HL-60 (cell line): Measurements from ENCODE around the gene PRKAA2.

Experiments
- DNase-seq, 2 experiments: peaks; one replicate each; pipeline ENCODE4 v3.0.0-alpha.2; 2010 to 2020; ENCODE audit warnings: low read depth in 1 of 2, low spot score in 1 of 2
- H3K27ac ChIP-seq: fragments of 250-450 bp; sonication (Bioruptor Pico); replicated peaks from 2 replicates; pipeline ENCODE4 v1.5.1; 2020; ENCODE audit warnings: mild to moderate bottlenecking, moderate library complexity
- H3K27me3 ChIP-seq: fragments of 250-450 bp; sonication (Bioruptor Pico); 2 replicates; pipeline ENCODE4 v1.5.1; 2021; ENCODE audit warnings: mild to moderate bottlenecking, moderate library complexity; ENCODE audit not compliant: insufficient read depth, poor library complexity, severe bottlenecking
- H3K4me3 ChIP-seq: replicated peaks from 2 replicates; pipeline ENCODE4 v1.5.1; 2011; ENCODE audit warnings: mild to moderate bottlenecking, control low read depth, low read length; ENCODE audit not compliant: insufficient read depth
- CTCF ChIP-seq: IDR thresholded peaks from one replicate; pipeline ENCODE4 v1.5.1; 2011; ENCODE audit warnings: low read length, control low read depth, inconsistent platforms; ENCODE audit not compliant: insufficient read depth
- GABPA ChIP-seq: IDR thresholded peaks from 2 replicates; pipeline ENCODE4 v1.6.1; 2012; ENCODE audit warnings: low read depth
- POLR2AphosphoS5 ChIP-seq: IDR thresholded peaks from 2 replicates; pipeline ENCODE4 v1.6.1; 2012; ENCODE audit warnings: low read depth
- REST ChIP-seq: IDR thresholded peaks from 2 replicates; pipeline ENCODE4 v1.6.1; 2012; ENCODE audit warnings: low read depth; ENCODE audit not compliant: insufficient replicate concordance
- SPI1 ChIP-seq: IDR thresholded peaks from 2 replicates; pipeline ENCODE4 v1.6.1; 2012; ENCODE audit warnings: low read depth, mild to moderate bottlenecking, borderline replicate concordance

PRKAA2 gene

GRCh38 chr1:56728964-56729363 lies 83.8 kb downstream of the PRKAA2 start:
- TF ChIP-seq CTCF, result no peak
- TF ChIP-seq GABPA, result no peak
- TF ChIP-seq POLR2AphosphoS5, result no peak
- no peak for TF ChIP-seq SPI1
- no peak for TF ChIP-seq REST
- H3K4me3 ChIP-seq, result no peak overlapping the region
- no peak overlapping the region for H3K27ac ChIP-seq
- no peaks in the 10 kb centered on the region for H3K27me3 ChIP-seq
- DNase-seq, result no peak

GRCh38 chr1:56745231-56745630 lies 100.1 kb downstream of the PRKAA2 start:
- TF ChIP-seq CTCF (no peak), SPI1 (no peak), REST (no peak), POLR2AphosphoS5 (no peak), GABPA (no peak)

GRCh38 chr1:56754708-56755479 lies 109.8 kb downstream of the PRKAA2 start:
- Histone ChIP-seq H3K27me3 (peaks cover 10% of the 10 kb centered on the region), H3K27ac (no peak overlapping the region), H3K4me3 (no peak overlapping the region)
- no peak for DNase-seq
- TF ChIP-seq SPI1, result no peak
- TF ChIP-seq REST, result no peak
- no peak for TF ChIP-seq POLR2AphosphoS5
- TF ChIP-seq GABPA, result no peak
- TF ChIP-seq CTCF, result no peak

More at GRCh38 chr1:56745231-56745630, 100.1 kb downstream of the PRKAA2 start:
- Histone ChIP-seq H3K27ac (no peak overlapping the region), H3K4me3 (no peak overlapping the region), H3K27me3 (no peaks in the 10 kb centered on the region)
- DNase-seq, result no peak
